SKM-1 treated with dmso at 0.1 percent for 144 hours (cell line): ENCODE data around the gene SLCO3A1.

Source experiments
- DNase-seq: peaks from one replicate; lab custom pipeline; 2025; ENCODE audit not compliant: unreplicated experiment; lab: John Stamatoyannopoulos, UW

SLCO3A1 gene

GRCh38 chr15:91881569-91882297 is 28.2 kb downstream of the SLCO3A1 start:
- no peak for DNase-seq

- DNase-seq = no peak
These were observed 29.5 kb downstream of the SLCO3A1 start for GRCh38 chr15:91882858-91883586.

GRCh38 chr15:91884606-91885005 is 31.1 kb downstream of the SLCO3A1 start:
- no peak for DNase-seq

GRCh38 chr15:91885054-91885453 is 31.5 kb downstream of the SLCO3A1 start:
- DNase-seq = no peak

- no peak for DNase-seq
These were observed 32.3 kb downstream of the SLCO3A1 start for GRCh38 chr15:91885714-91886270.

GRCh38 chr15:91886878-91887277 is 33.4 kb downstream of the SLCO3A1 start:
- DNase-seq = no peak

GRCh38 chr15:91887321-91887720 is 33.8 kb downstream of the SLCO3A1 start:
- DNase-seq = no peak

GRCh38 chr15:91887921-91888373 is 34.4 kb downstream of the SLCO3A1 start:
- no peak for DNase-seq

- DNase-seq = no peak
These were observed 35.8 kb downstream of the SLCO3A1 start for GRCh38 chr15:91889111-91889815.

- no peak for DNase-seq
These were observed 37.1 kb downstream of the SLCO3A1 start for GRCh38 chr15:91890614-91891013.

- no peak for DNase-seq
These were observed 37.6 kb downstream of the SLCO3A1 start for GRCh38 chr15:91891101-91891500.

GRCh38 chr15:91891788-91892345 is 38.4 kb downstream of the SLCO3A1 start:
- DNase-seq = no peak

- no peak for DNase-seq
These were observed 38.9 kb downstream of the SLCO3A1 start for GRCh38 chr15:91892436-91892835.

- DNase-seq = no peak
These were observed 41.1 kb downstream of the SLCO3A1 start for GRCh38 chr15:91894606-91895005.

- no peak for DNase-seq
These were observed 41.5 kb downstream of the SLCO3A1 start for GRCh38 chr15:91895051-91895450.

- DNase-seq = no peak
These were observed 43.0 kb downstream of the SLCO3A1 start for GRCh38 chr15:91896341-91897055.

GRCh38 chr15:91897585-91898372 is 44.3 kb downstream of the SLCO3A1 start:
- DNase-seq = no peak

- DNase-seq = no peak
These were observed 45.3 kb downstream of the SLCO3A1 start for GRCh38 chr15:91898843-91899242.

- no peak for DNase-seq
These were observed 51.4 kb downstream of the SLCO3A1 start for GRCh38 chr15:91904942-91905341.

GRCh38 chr15:91908391-91908790 is 54.9 kb downstream of the SLCO3A1 start:
- DNase-seq = no peak
